DND-41 (cell line): ENCODE measurements around the gene RSPO1.

Experiments
- ATAC-seq: fragments of 200-7000 bp; cut with Tn5 transposase; 3 replicates; pipeline ENCODE4 v1.9.1; 2021; ENCODE audit warnings: low read depth; ENCODE audit not compliant: insufficient read depth
- DNase-seq: peaks from one replicate; pipeline ENCODE4 v3.0.0-alpha.2; 2020
- H2AFZ ChIP-seq: 2 replicates; pipeline ENCODE4 v1.6.0; 2012; ENCODE audit warnings: low read depth, low read length
- H3K27ac ChIP-seq: 2 replicates; pipeline ENCODE4 v1.5.1; 2012; ENCODE audit warnings: low read length, inconsistent platforms
- H3K27me3 ChIP-seq: fragments of 200-600 bp; sonication (generic); 2 replicates; pipeline ENCODE4 v1.6.0; 2012; ENCODE audit warnings: low read length, mild to moderate bottlenecking, inconsistent platforms; ENCODE audit not compliant: insufficient read depth, poor library complexity
- H3K36me3 ChIP-seq: 2 replicates; pipeline ENCODE4 v1.5.1; 2012; ENCODE audit warnings: low read length, inconsistent platforms; ENCODE audit not compliant: insufficient read depth
- H3K4me1 ChIP-seq: 2 replicates; pipeline ENCODE4 v1.5.1; 2012; ENCODE audit warnings: mild to moderate bottlenecking, low read length; ENCODE audit not compliant: insufficient read depth
- H3K4me2 ChIP-seq: 2 replicates; pipeline ENCODE4 v1.6.0; 2012; ENCODE audit warnings: mild to moderate bottlenecking, moderate library complexity, low read length, inconsistent platforms; ENCODE audit not compliant: insufficient read depth
- H3K4me3 ChIP-seq, 2 experiments: fragments of 200-600 bp in 1 of 2; shearing (Covaris generic) in 1 of 2; 2 replicates each; pipeline ENCODE4 v1.5.1; 2012 to 2016; ENCODE audit warnings: inconsistent platforms in 2 of 2, low read length in 2 of 2, mild to moderate bottlenecking in 2 of 2, low read depth in 1 of 2, moderate library complexity in 1 of 2
- H3K79me2 ChIP-seq: 2 replicates; pipeline ENCODE4 v1.6.0; 2012; ENCODE audit warnings: low read length, inconsistent platforms; ENCODE audit not compliant: insufficient read depth
- H3K9ac ChIP-seq: 2 replicates; pipeline ENCODE4 v1.6.0; 2012; ENCODE audit warnings: low read depth, mild to moderate bottlenecking, inconsistent platforms, low read length, moderate library complexity
- H3K9me3 ChIP-seq: 2 replicates; pipeline ENCODE4 v1.5.1; 2012; ENCODE audit warnings: low read length, moderate library complexity, mild to moderate bottlenecking, inconsistent platforms; ENCODE audit not compliant: insufficient read depth, severe bottlenecking
- H4K20me1 ChIP-seq: 2 replicates; pipeline ENCODE4 v1.6.0; 2012; ENCODE audit warnings: low read length; ENCODE audit not compliant: insufficient read depth
- EZH2 ChIP-seq: IDR thresholded peaks from 3 replicates; pipeline ENCODE4 v1.6.1; 2012; ENCODE audit warnings: borderline replicate concordance, low read depth, mild to moderate bottlenecking, moderate library complexity, low read length, inconsistent platforms; ENCODE audit not compliant: severe bottlenecking
- TF ChIP-seq, protein P1 (sequence below): IDR thresholded peaks from 2 replicates; pipeline ENCODE4 v1.5.1; 2012; ENCODE audit warnings: borderline replicate concordance, low read length, moderate library complexity, mild to moderate bottlenecking; ENCODE audit not compliant: poor library complexity, severe bottlenecking; ENCODE audit errors: extremely low read depth

Gene RSPO1

GRCh38 chr1:37670133-37670532 is 35.4 kb upstream of the RSPO1 start:
- H3K4me1 ChIP-seq = peaks cover 8% of the 10 kb centered on the region
- H3K27me3 ChIP-seq = peaks cover 64% of the 10 kb centered on the region
- no peaks in the 10 kb centered on the region for H3K36me3 ChIP-seq
- no peak overlapping the region for H2AFZ ChIP-seq
- peaks cover 59% of the 10 kb centered on the region; the same call in 1 of the 2 replicates for H4K20me1 ChIP-seq
- no peak for ATAC-seq
- DNase-seq = no peak
- TF ChIP-seq EZH2 = no peak
- TF ChIP-seq, protein P1, sequence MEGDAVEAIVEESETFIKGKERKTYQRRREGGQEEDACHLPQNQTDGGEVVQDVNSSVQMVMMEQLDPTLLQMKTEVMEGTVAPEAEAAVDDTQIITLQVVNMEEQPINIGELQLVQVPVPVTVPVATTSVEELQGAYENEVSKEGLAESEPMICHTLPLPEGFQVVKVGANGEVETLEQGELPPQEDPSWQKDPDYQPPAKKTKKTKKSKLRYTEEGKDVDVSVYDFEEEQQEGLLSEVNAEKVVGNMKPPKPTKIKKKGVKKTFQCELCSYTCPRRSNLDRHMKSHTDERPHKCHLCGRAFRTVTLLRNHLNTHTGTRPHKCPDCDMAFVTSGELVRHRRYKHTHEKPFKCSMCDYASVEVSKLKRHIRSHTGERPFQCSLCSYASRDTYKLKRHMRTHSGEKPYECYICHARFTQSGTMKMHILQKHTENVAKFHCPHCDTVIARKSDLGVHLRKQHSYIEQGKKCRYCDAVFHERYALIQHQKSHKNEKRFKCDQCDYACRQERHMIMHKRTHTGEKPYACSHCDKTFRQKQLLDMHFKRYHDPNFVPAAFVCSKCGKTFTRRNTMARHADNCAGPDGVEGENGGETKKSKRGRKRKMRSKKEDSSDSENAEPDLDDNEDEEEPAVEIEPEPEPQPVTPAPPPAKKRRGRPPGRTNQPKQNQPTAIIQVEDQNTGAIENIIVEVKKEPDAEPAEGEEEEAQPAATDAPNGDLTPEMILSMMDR = no peak
- H3K9ac ChIP-seq = no peak overlapping the region
- H3K4me2 ChIP-seq = no peak overlapping the region
- no peaks in the 10 kb centered on the region for H3K9me3 ChIP-seq
- H3K4me3 ChIP-seq = no peak overlapping the region
- no peaks in the 10 kb centered on the region for H3K79me2 ChIP-seq
- no peak overlapping the region for H3K27ac ChIP-seq

DNA sequence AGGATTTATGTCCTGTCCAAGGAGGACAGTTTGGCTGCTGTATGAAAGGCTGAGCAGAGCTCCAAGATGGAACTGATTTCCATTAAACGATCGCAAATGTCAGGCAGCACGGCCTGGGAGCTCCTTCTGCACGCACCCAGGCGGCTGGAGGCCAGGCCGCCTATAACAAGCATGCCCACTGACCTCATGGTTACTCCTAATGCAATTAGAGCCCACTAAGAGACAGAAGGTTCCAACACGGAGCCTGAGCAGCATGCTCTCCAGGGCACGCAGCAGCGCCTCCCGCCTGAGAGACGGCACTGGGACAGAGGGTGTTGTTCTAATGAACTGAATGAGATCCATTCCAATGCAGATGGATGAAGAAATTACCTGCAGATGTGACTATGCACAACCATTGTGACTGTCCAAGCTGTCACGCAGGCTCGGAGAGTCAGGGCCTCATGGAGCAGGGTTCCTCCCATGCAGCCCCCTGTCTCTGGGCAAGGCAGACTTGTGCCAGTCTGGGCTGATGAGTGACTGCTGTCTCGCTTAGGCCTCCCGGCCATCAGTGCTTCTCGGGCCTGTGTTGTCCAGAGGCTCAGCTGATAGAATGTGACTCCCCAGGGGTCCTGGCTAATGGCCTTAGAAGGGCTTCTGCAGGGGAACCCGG is 32.5 kb upstream of the RSPO1 start:
- Histone ChIP-seq H3K27me3 (peaks cover 65% of the 10 kb centered on the region), H3K79me2 (no peaks in the 10 kb centered on the region), H3K4me1 (no peaks in the 10 kb centered on the region), H3K9me3 (no peaks in the 10 kb centered on the region), H3K4me3 (no peak overlapping the region), H3K27ac (no peak overlapping the region), H3K9ac (no peak overlapping the region), H3K4me2 (no peak overlapping the region), H2AFZ (no peak overlapping the region), H4K20me1 (peaks cover 43% of the 10 kb centered on the region; the same call in 1 of the 2 replicates), H3K36me3 (no peaks in the 10 kb centered on the region)
- ATAC-seq (no peak), DNase-seq (no peak)
- no peak for TF ChIP-seq EZH2
- TF ChIP-seq, protein P1 = no peak

DNA sequence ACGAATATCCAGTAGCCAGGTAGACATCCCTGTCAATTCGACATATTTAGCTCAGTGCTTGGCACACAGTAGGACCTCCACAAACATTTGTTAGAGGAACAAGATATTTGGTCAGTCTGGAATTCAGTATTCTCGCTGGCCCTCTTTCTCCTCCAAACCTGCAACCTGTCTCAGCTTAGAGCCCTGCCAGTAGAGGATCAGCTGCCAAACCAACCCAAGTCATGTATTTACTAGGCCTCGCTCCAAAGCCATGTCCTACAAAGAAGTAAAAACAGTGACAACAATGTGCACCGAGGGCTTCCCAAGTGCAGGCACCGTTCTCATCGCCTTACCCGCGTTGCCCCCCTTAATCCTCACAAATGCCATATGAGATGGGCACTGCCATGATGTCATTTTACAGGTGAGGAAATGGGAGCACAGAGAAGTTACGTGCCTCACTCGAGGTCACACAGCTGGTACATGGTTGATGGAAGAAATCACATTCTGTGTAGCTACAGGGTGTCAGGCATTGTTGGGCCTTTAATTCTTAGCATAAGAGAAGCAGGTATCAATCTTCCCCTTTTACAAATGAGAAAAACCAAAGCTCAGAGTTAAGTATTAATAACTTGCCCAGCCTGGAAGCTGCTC is 31.7 kb upstream of the RSPO1 start:
- H3K79me2 ChIP-seq = no peaks in the 10 kb centered on the region
- peaks cover 64% of the 10 kb centered on the region for H3K27me3 ChIP-seq
- DNase-seq = no peak
- ATAC-seq = no peak
- H3K9ac ChIP-seq = no peak overlapping the region
- H3K4me1 ChIP-seq = no peaks in the 10 kb centered on the region
- no peak overlapping the region for H3K4me3 ChIP-seq
- H3K9me3 ChIP-seq = no peaks in the 10 kb centered on the region
- no peaks in the 10 kb centered on the region for H3K36me3 ChIP-seq
- TF ChIP-seq EZH2 = no peak
- TF ChIP-seq, protein P1 = no peak
- no peak overlapping the region for H3K4me2 ChIP-seq
- H3K27ac ChIP-seq = no peak overlapping the region
- H2AFZ ChIP-seq = no peak overlapping the region
- peaks cover 43% of the 10 kb centered on the region; the same call in 1 of the 2 replicates for H4K20me1 ChIP-seq
